Effector memory CD4-positive, alpha-beta T cell (primary cell): ENCODE measurements around the gene SRPK2.
"Not testable (repeated sequence)": the region's sequence is repeated elsewhere in the genome, so short reads cannot be mapped to it uniquely, and the experiment has no call there.

ENCODE experiments used
- DNase-seq, 3 donors: peaks; one replicate each; pipeline ENCODE4 v3.0.0-alpha.2; 2020
- H3K27ac ChIP-seq: 2 replicates; pipeline ENCODE4 v1.7.0; 2013; ENCODE audit warnings: mild to moderate bottlenecking, low read length, moderate library complexity; ENCODE audit not compliant: insufficient read depth, poor library complexity, severe bottlenecking
- H3K27me3 ChIP-seq: replicated peaks from 2 replicates; pipeline ENCODE4 v1.7.0; 2013; ENCODE audit warnings: mild to moderate bottlenecking, low read length; ENCODE audit not compliant: insufficient read depth, control insufficient read depth, poor library complexity, severe bottlenecking
- H3K36me3 ChIP-seq: 2 replicates; pipeline ENCODE4 v1.7.0; 2013; ENCODE audit warnings: mild to moderate bottlenecking, low read length, moderate library complexity; ENCODE audit not compliant: control insufficient read depth, insufficient read depth
- H3K4me1 ChIP-seq: 2 replicates; pipeline ENCODE4 v1.7.0; 2013; ENCODE audit warnings: low read length, mild to moderate bottlenecking; ENCODE audit not compliant: control insufficient read depth, insufficient read depth, poor library complexity, severe bottlenecking
- H3K4me3 ChIP-seq: 2 replicates; pipeline ENCODE4 v1.7.0; 2013; ENCODE audit warnings: low read length, low read depth, mild to moderate bottlenecking; ENCODE audit not compliant: insufficient read depth, poor library complexity, severe bottlenecking
- H3K9me3 ChIP-seq: 2 replicates; pipeline ENCODE4 v1.7.0; 2013; ENCODE audit warnings: mild to moderate bottlenecking, low read length, moderate library complexity; ENCODE audit not compliant: control insufficient read depth

The SRPK2 gene

DNA sequence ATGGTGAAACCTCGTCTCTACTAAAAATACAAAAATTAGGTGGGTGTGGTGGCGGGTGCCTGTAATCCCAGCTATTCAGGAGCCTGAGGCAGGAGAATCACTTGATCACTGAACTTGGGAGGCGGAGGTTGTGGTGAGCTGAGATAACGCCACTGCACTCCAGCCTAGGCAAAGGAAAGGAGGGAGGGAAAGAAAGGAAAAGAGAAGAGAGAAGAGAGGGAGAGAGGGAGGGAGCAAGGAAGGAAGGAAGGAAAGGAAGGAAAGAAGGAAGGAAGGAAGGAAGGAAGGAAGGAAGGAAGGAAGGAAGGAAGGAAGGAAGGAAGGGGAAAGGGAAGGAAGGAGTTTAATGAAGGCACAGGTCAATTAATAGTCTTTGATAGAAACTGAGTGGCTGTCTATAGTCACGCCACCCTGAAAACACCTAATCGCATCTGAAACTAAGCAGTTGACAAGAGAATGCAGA lies 155.9 kb downstream of the SRPK2 start:
- not testable (repeated sequence) for H3K27me3 ChIP-seq

DNA sequence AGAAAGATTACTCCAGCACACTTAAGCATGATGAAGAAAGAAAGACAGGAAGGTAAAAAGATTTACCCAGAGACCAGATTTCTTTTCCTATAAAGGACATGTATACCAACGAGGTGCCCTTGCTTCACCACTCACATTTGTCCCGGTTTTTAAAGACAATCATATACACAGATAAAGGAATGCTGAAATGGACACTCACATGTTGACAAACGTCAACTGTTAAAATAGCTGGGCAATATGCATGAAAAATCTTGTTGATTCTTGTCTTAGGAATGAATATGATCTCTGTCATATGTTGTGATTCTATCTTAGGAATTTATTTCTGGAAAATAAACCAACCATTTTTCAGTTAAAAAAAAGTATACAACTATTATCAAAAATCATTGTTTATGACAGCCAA lies 158.2 kb downstream of the SRPK2 start:
- Histone ChIP-seq H3K27me3 (no peaks in the 10 kb centered on the region), H3K4me1 (no peaks in the 10 kb centered on the region), H3K36me3 (no peaks in the 10 kb centered on the region), H3K9me3 (no peaks in the 10 kb centered on the region), H3K4me3 (no peak overlapping the region), H3K27ac (no peak overlapping the region)
- no peak for DNase-seq

More for the DNA sequence above, 155.9 kb downstream of the SRPK2 start:
- not testable (repeated sequence) for DNase-seq, H3K9me3 ChIP-seq, H3K4me3 ChIP-seq, H3K4me1 ChIP-seq, H3K36me3 ChIP-seq, H3K27ac ChIP-seq

- Histone ChIP-seq H3K36me3 (no peaks in the 10 kb centered on the region), H3K4me3 (no peak overlapping the region), H3K27ac (no peak overlapping the region), H3K27me3 (no peaks in the 10 kb centered on the region), H3K9me3 (no peaks in the 10 kb centered on the region), H3K4me1 (no peaks in the 10 kb centered on the region)
- no peak for DNase-seq
Measured at GRCh38 chr7:105229641-105230040, 159.1 kb downstream of the SRPK2 start.

- H3K27me3 ChIP-seq, result no peaks in the 10 kb centered on the region
- H3K4me3 ChIP-seq, result no peak overlapping the region
- no peak for DNase-seq
- H3K27ac ChIP-seq, result no peak overlapping the region
- no peaks in the 10 kb centered on the region for H3K4me1 ChIP-seq
- no peaks in the 10 kb centered on the region for H3K36me3 ChIP-seq
- H3K9me3 ChIP-seq, result no peaks in the 10 kb centered on the region
Measured at GRCh38 chr7:105228555-105228954, 160.2 kb downstream of the SRPK2 start.

DNA sequence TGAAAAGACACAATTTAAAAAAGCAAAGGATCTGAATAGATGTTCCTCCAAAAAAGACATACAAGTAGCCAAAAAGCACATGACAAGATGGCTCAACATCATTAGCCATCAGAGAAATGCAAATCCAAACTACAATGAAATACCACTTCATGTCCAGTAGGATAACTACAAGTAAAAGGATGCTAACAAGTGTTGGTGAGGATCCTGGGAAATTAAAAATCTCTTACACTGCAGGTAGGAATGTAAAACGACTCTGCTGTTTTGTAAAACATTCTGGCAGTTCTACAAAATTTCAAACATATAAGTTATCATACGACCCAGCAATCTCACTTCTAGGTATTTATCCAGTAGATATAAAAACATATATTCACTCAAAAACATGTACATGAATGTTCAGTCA lies 161.3 kb downstream of the SRPK2 start:
- H3K27ac ChIP-seq, result no peak overlapping the region
- no peak overlapping the region for H3K4me3 ChIP-seq
- no peaks in the 10 kb centered on the region for H3K27me3 ChIP-seq
- DNase-seq, result no peak
- no peaks in the 10 kb centered on the region for H3K36me3 ChIP-seq
- no peaks in the 10 kb centered on the region for H3K4me1 ChIP-seq
- H3K9me3 ChIP-seq, result no peaks in the 10 kb centered on the region

DNA sequence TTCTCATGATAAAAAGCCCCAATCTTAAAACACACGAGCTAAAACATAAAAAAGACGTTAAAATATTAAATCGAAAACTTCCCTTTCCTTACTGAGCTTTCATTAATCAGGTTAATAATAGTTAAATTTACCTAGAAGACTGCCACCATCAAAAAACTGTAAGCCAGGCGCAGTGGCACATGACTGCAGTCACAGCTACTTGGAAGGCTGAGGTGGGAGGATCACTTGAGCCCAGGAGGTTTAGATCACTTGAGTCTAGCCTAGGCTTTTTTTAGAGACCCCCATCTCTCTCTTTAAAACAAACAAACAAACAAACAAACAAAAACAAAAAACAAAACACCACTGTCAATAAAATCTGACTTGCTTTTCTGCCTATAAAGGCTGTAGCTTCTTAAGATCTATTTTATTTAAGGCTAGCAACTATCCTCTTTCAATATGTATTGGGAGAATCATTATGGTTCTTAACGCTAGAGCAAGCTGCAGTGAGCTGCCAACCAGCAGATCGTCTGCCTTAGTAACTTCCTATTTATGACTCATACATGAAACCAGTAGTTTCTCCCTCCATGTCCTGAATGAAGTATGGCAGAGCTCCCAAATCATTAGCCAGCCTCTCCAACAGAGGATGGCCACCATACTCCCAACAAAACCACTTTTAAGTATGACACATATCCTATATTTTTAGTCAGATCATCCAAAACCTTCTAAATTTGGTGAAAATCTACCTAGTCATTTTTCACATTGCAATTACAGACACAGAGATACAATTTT lies 163.7 kb downstream of the SRPK2 start:
- Histone ChIP-seq H3K4me1 (no peaks in the 10 kb centered on the region), H3K27me3 (no peaks in the 10 kb centered on the region), H3K27ac (no peak overlapping the region), H3K4me3 (no peak overlapping the region), H3K9me3 (no peaks in the 10 kb centered on the region), H3K36me3 (no peaks in the 10 kb centered on the region)
- no peak for DNase-seq

- Histone ChIP-seq H3K9me3 (no peaks in the 10 kb centered on the region), H3K4me3 (no peak overlapping the region), H3K36me3 (no peaks in the 10 kb centered on the region), H3K27ac (no peak overlapping the region), H3K4me1 (no peaks in the 10 kb centered on the region), H3K27me3 (no peaks in the 10 kb centered on the region)
- DNase-seq, result no peak
Measured at GRCh38 chr7:105222953-105223352, 165.8 kb downstream of the SRPK2 start.

DNA sequence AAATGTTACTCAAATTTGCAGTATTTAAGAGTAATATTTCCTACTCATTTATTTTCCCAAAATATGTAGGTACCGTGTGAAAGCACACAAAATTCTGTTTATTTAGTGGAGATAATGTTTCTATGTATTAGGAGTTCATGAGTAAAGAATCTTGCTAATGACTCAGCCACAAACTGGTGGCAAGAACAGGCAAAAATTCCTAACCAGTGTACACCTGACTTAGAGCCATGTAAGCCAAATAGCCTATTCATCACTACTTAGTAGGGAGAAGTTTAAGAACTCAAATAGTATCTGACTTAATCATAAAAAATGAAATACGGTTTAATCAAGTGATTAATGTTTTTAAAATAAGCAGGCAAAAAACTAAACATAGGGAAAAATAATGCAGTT lies 169.0 kb downstream of the SRPK2 start:
- Histone ChIP-seq H3K27me3 (no peaks in the 10 kb centered on the region), H3K4me3 (no peak overlapping the region), H3K27ac (no peak overlapping the region), H3K36me3 (no peaks in the 10 kb centered on the region), H3K4me1 (no peaks in the 10 kb centered on the region), H3K9me3 (no peaks in the 10 kb centered on the region)
- DNase-seq, result no peak

DNA sequence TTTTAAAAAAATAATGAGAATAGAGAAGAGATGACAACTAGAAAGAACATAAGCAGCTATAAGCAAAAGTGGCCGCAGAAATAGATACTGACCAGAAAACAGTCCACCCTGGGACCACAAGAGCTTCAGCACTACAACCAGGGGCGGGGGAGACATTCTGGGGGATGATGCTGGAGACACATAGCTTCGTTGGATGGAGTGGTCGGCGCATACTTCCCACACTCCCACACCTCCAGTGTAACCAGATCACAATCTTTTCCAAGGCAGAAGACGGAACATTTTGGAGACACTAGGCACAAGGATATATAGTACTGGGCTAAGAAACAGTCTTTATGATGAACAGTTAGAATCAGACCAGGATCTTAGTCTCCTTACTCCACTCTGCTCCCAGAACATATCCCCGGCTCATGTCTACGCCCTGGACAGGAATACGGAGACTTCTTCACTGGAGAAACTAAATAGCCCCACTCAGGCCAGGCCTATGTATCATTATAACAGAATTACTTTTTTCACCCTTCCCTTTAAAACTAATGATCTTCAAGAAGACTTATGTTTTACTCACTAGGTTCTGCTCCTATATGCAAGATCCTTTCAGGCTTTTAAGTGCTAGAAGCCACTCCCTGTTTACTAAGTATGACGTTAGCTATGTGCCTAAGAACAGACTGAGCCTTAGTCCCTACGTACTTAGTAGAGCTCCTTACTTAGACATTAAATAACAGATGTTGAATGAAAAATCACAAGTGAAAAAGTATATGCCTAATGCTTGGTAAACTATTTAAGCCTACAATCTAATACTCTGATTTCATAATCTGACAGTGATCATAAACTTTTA lies 169.6 kb downstream of the SRPK2 start:
- Histone ChIP-seq H3K9me3 (no peaks in the 10 kb centered on the region), H3K27me3 (no peaks in the 10 kb centered on the region), H3K36me3 (no peaks in the 10 kb centered on the region), H3K4me1 (no peaks in the 10 kb centered on the region), H3K27ac (no peak overlapping the region), H3K4me3 (no peak overlapping the region)
- no peak for DNase-seq

GRCh38 chr7:105218215-105218614 lies 170.5 kb downstream of the SRPK2 start:
- no peaks in the 10 kb centered on the region for H3K27me3 ChIP-seq
- H3K4me1 ChIP-seq, result no peaks in the 10 kb centered on the region
- no peaks in the 10 kb centered on the region for H3K9me3 ChIP-seq
- H3K4me3 ChIP-seq, result no peak overlapping the region
- no peak for DNase-seq
- H3K36me3 ChIP-seq, result no peaks in the 10 kb centered on the region
- no peak overlapping the region for H3K27ac ChIP-seq
